Measurements from ENCODE around the gene EFCAB9. TPM values are rescaled to one million over a fixed set of nuclear protein-coding genes. Genes with fewer than 3 reads are reported as not detected.

Gene EFCAB9
- total and polyA plus RNA-seq, 7 donors, result 0.08 TPM; not detected in 6

GRCh38 chr5:172252501-172252900 is 58.5 kb downstream of the EFCAB9 start:
- DNase-seq (no peak), ATAC-seq (no peak)
- peaks cover 12% of the 10 kb centered on the region for H3K9me3 ChIP-seq
- peaks cover 0 to 10% of the 10 kb centered on the region in 2 donors for H3K36me3 ChIP-seq (ENCODE audit: insufficient read depth in 1 of 2, low read depth in 1 of 2)
- H3K27ac ChIP-seq, result no peak overlapping the region
- H3K27me3 ChIP-seq (ENCODE audit: insufficient read depth in 3 of 3, low read length in 2 of 3), result no peaks in the 10 kb centered on the region
- intact Hi-C loops (cut with DNase I), result no loop called here
- no peak overlapping the region for H3K4me3 ChIP-seq
- TF ChIP-seq CTCF (IDR thresholded peaks at IDR 0.05), result no peak
- H3K4me1 ChIP-seq, result no peaks in the 10 kb centered on the region
- WGBS, 3 donors, result 90 to 97% (median 94%) methylated on average over 2 of the region's 2 CpGs

Other genes with a start within 250 kb of the EFCAB9 start
- 10 to 100 TPM; 42.7 to 62.8 (median 55.5) TPM for gene FBXW11, start 187.5 kb upstream of the EFCAB9 start, total RNA-seq
- gene FBXW11, start 187.5 kb upstream of the EFCAB9 start, polyA plus RNA-seq, result 10 to 100 TPM; 14.7 to 50.1 (median 33.8) TPM
- gene STK10, start 5.9 kb upstream of the EFCAB9 start, total RNA-seq, result 1 to 10 TPM; 6.1 to 8.6 (median 6.6) TPM
- 1 to 10 TPM; 1.9 to 6.4 (median 3.7) TPM for gene STK10, start 5.9 kb upstream of the EFCAB9 start, polyA plus RNA-seq
- 10 to 100 TPM in 1 of 4 donors, 1 to 10 TPM in 3; 7.4 to 12.3 (median 8.6) TPM for gene UBTD2, start 89.6 kb downstream of the EFCAB9 start, total RNA-seq
- gene UBTD2, start 89.6 kb downstream of the EFCAB9 start, polyA plus RNA-seq, result 10 to 100 TPM in 1 of 3 donors, 1 to 10 TPM in 2; 5.3 to 10.5 (median 8.6) TPM